ENCODE data around the gene WDR87.

The WDR87 gene

GRCh38 chr19:37905946-37906868, at the start of gene WDR87:
TSS of gene WDR87 (minus strand) at chr19:37906594. CDS start at chr19:37898239, 8,355 bp downstream.
- peak within 1 kb of the TSS; percentile 92 for H3K4me3 ChIP-seq (replicated peaks; ENCODE audit: low read depth, low read length)
- TF ChIP-seq CTCF (IDR thresholded peaks at IDR 0.05; ENCODE audit: low read depth, low read length, missing control alignments): peak; percentile 6
- DNase-seq (ENCODE audit: extremely low read depth, low read depth): no peak

GRCh38 chr19:37955986-37956385, 49.6 kb upstream of the WDR87 start:
- DNase-seq (ENCODE audit: extremely low read depth, low read depth): no peak
- H3K4me3 ChIP-seq (replicated peaks; ENCODE audit: low read depth, low read length): no peak overlapping the region
- TF ChIP-seq CTCF (IDR thresholded peaks at IDR 0.05; ENCODE audit: low read depth, low read length, missing control alignments): no peak

- no peak for TF ChIP-seq CTCF (IDR thresholded peaks at IDR 0.05; ENCODE audit: low read depth, low read length, missing control alignments)
- no peak overlapping the region for H3K4me3 ChIP-seq (replicated peaks; ENCODE audit: low read depth, low read length)
- DNase-seq (ENCODE audit: extremely low read depth, low read depth): no peak
These were observed 48.1 kb upstream of the WDR87 start for GRCh38 chr19:37954421-37954874.

- H3K4me3 ChIP-seq (replicated peaks; ENCODE audit: low read depth, low read length): no peak overlapping the region
- TF ChIP-seq CTCF (IDR thresholded peaks at IDR 0.05; ENCODE audit: low read depth, low read length, missing control alignments): no peak
- no peak for DNase-seq (ENCODE audit: extremely low read depth, low read depth)
These were observed 47.5 kb upstream of the WDR87 start for GRCh38 chr19:37953918-37954303.

- no peak for DNase-seq (ENCODE audit: extremely low read depth, low read depth)
- no peak overlapping the region for H3K4me3 ChIP-seq (replicated peaks; ENCODE audit: low read depth, low read length)
- no peak for TF ChIP-seq CTCF (IDR thresholded peaks at IDR 0.05; ENCODE audit: low read depth, low read length, missing control alignments)
These were observed 47.0 kb upstream of the WDR87 start for GRCh38 chr19:37953171-37953917.

- no peak overlapping the region for H3K4me3 ChIP-seq (replicated peaks; ENCODE audit: low read depth, low read length)
- no peak for DNase-seq (ENCODE audit: extremely low read depth, low read depth)
These were observed 45.4 kb upstream of the WDR87 start for GRCh38 chr19:37951816-37952210.

More at GRCh38 chr19:37951816-37952210, 45.4 kb upstream of the WDR87 start:
- TF ChIP-seq CTCF (IDR thresholded peaks at IDR 0.05; ENCODE audit: low read depth, low read length, missing control alignments): no peak
